Measurements from ENCODE around the gene TAGLN3.

DNA sequence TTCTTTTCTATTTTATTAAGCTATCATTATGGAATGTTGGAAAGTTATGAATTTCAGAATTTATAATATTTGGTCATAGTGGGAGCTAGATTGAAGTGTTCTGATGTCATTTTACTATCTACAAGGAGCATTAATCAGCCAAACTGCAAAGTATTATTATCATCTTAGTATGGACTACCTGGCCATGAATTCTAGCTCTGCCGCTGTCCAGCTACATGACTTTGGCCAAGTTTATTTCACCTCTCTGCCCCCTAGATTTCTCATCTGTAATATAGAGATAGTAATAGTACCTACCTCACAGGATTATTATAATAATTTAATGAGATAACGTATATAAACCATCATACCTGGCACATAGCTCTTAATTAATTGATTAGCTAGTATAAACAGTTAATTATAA is 47.7 kb upstream of the TAGLN3 start:
- TF ChIP-seq EZH2 (IDR thresholded peaks at IDR 0.05; ENCODE audit: low read depth): no peak
- TF ChIP-seq CTCF (conservative IDR thresholded peaks at IDR 0.05): no peak

All from PC-9 (cell line).